LoVo (cell line): ENCODE results near the gene RBM33.
A peak's percentile ranks its signal among the peaks of the same experiment; 100 is the strongest.

Experiments
- DNase-seq: peaks from one replicate; pipeline ENCODE4 v3.0.0-alpha.2; 2016; ENCODE audit warnings: low spot score

The RBM33 gene

DNA sequence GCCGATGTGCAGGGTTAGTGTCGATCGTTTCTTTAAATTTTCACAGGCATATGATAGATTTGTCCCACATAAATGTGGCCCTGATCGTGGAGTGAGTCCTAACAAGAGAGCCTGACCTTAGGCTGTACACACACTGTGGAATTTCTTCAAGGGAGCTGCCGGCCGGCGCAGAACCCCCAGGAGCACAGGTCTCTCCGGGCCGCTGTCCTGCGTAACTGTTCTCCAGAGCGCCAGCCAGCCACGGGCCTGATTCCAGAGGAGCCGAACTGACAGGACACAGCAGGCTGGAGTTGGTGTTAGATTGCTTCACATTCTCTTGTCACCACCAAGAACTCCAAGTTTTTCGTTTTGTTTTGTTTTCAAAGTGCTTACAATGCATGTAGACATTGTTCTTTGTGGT lies 130.5 kb downstream of the RBM33 start:
- no peak for DNase-seq

DNA sequence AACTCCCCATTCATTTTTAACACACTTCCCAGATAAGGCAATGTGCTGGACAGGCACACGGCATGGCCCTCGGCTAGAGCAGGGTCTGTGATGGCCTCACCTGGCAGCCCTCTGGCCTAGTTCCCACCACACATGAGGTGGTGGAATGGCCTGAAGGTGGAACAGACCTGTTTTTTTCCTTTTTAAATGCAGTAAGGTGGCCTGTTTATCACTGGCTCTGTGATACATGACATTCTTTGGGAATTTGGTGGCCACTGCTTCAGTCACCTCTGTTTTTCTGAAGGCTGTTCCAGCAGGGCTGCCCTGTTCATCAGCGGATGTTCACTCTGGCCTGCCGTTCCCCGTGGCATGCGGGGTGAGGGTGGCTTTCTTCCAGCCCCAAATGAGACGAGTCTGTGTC lies 131.2 kb downstream of the RBM33 start:
- DNase-seq: no peak

DNA sequence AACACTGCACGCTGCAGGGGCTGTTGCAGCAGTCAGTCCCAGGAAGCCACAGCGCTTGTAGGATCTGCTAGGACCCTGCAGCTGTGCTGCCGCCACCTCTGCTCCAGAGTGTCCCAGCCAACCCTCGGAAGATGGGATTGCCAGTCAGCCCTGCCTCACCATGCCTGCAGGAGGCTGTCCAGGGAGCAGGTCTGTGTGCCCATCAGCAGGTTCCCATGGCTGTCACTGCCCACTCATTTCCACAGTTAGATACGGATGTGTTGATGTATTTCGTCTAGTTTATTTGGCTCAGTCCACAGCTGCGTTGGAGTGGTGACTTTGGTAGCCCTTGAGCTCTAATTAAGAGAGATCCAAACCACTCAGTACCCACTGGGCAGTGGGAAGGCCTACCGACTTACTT lies 132.1 kb downstream of the RBM33 start:
- no peak for DNase-seq

DNA sequence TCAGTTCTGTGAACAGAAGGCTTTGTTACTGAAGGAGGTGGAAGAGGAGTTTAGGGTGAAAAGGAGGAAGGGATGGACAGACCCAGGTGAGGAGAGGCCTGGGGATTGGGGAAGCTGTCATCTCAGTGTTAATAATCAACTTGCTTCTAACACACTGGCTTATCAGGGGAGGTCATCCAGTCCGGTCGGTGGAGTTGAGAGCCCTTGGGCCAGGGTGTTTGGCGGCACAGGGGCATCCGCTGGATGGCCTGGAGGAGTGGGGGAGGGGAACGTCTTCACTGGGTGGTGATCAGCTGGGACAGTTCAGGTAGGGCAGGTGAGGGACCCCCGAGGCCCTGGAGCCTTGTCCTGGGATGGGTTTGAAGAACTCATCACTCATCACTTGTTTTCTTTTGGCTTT lies 133.9 kb downstream of the RBM33 start:
- DNase-seq: no peak

DNA sequence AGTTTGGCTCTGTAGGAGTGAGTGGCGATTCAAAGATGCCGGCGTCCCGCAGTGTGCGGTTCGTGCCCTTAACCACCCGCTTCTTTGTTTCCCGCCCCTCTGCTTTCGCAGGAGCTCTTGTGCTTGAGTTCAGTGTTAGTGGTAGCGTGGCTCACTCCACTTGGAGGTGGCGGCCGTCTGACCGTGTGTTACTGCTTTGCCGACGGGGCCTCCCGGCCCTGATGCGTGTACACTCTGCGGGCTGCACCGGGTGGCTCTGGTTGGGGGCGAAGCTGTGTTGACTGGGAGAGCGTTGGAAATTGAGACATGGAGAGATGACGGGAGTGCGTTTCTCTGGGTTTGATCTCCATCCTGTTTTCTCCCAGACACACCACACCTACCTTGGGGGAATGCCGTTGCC lies 136.4 kb downstream of the RBM33 start:
- no peak for DNase-seq

DNA sequence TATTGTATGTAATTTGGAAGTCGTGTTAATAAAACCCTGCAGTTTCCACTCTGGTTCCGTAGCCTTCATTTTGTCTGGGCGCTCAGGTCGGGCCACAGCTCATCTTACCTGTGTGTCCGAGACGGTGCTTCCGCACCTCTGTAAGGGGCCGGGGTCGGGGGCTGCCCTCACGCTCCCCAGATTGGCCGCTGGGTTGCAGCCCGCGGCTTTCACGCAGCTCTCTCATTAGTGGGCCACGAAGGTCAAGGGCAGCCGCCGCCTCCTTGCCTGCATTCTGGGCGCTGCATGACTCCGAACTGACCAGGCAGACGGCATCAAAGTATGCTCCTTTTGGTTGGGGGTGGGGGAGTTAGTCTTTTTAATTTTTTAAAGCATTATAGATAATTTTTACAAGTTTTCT lies 137.0 kb downstream of the RBM33 start:
- no peak for DNase-seq

DNA sequence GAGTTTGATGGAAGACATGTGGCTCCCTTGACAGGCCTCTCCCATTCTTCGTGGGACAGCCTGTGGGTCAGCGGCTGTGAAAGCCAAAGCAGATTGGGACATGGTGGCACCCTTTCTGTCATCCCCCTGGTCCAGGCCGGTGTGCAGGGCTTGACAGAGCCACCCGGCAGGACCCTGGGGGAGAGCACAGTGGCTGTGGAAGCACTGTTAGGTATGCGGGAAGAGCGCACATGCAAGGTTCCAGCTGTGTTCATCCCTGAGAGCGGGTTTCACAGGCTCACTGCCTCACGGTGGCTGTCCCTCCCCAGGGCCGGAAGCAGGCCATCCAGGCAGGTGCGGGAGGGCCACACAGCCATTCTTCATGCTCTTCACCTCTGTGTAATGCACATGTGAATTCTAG lies 138.0 kb downstream of the RBM33 start:
- DNase-seq: no peak

DNA sequence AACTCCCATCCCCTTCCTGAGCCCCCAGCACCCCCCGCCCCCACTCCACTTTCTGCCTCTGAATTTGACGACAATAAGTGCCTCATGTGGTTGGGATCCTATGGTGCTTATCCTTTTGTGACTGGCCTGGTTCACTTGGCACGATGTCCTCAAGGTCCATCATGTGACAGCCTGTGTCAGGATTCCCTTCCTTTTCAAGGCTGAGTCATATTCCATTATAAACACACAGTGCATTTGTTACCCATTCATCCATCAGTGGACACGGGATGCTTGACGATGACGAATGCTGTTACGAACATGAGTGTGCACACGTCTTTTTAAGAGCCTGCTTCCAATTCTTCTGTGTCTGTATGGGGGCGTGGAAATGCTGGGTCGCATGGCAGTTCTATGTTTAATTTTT lies 141.1 kb downstream of the RBM33 start:
- DNase-seq: no peak

DNA sequence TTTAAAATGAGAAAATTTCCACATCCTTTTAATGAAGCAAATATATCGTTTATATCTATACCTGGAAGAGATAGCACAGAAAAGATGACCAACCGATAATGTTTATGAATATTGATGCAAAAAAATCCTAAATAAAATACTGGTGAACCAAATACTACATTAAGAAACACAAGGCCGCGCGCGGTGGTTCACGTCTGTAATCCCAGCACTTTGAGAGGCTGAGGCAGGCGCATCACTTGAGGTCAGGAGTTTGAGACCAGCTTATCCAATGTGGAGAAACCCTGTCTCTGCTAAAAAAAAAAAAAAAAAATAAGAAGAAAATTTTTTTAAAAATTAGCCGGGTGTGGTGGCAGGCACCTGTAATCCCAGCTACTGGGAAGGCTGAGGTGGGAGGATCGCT lies 142.0 kb downstream of the RBM33 start:
- no peak for DNase-seq

DNA sequence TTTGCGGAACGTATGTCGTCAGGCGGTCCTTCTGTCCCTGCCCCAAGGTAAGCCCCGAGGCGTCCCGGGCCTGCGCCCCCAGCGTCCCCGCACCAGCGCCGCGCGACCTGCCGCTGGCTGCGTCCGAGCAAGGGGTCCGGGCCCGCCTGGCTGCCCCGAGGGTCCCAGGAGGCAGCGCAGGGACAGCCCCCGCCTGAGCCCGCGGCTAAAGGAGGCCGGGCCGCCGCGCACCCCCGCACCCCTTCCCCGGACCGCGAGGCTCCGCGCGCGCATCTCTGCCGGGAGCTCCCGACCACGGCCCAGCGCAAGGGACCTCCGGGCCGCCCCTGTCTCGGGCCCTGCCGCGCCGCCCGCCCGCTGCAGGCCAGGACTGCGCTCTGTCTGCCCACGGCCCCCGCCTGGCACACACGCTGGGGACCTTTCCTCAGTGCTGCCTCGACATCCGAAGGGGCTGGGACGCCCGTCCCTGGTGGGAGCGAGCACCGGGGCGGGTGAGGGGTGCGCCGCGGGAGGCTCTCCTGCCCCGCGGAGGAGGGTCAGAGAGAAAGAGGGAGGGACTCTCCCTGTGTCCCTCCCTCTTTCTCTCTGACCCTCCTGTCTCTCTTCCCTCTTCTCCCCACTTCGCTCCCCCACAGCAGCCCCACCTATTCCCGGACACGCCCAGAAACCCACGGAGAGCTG lies 142.8 kb downstream of the RBM33 start:
- DNase-seq: no peak

DNA sequence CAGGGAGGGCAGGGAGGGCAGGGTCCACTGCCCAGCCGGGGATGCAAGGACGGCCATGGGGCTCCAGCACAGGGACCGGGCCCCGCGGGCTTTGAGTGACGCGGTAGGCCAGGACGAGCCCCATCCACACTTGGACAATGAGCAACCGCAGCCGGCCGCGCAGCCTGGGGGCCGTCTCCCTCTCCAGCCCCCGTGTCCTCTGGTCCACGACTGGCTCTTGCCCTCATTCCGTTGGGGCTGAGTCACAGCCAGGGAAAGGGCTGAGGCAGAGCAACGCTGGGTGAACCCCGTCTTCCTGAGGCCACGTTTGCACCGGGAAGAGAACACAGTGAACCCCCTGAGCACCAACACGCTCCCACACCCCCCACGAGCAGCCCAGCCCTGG lies 144.1 kb downstream of the RBM33 start:
- no peak for DNase-seq

DNA sequence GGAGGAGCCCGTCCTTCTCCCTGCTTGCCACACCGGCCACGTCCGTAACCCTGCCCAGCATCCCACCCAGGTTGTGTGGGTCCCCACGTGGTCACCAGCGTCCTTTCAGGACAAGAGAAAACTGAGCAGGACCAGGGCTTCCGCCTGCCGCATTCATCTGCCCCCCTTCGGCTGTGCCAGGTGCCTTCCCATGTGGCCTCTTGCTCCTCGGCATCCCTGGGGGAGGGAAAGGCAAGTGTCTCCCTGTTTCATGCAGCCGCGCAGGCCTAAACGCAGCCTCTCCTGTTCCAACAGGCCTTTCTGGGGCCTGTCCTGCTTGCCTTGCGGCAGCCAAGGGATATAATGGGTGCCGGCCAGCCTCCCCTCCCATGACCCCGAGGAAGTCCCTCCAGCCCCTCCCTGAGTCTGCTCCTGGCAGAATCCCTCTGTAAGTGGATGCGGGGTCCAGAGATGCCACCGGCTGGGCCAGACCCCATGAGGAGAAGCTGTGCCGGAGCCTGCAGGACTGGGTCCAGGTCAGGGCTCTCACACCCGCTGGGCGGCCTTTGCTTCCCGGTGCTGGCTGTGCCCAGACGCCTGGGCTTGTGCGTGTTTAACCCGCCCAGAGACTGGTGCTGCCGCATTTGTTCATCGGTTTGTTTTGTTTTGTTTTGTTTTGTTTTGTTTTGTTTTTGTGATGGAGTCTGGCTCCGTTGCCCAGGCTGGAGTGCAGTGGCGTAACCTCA lies 144.7 kb downstream of the RBM33 start:
- no peak for DNase-seq

DNA sequence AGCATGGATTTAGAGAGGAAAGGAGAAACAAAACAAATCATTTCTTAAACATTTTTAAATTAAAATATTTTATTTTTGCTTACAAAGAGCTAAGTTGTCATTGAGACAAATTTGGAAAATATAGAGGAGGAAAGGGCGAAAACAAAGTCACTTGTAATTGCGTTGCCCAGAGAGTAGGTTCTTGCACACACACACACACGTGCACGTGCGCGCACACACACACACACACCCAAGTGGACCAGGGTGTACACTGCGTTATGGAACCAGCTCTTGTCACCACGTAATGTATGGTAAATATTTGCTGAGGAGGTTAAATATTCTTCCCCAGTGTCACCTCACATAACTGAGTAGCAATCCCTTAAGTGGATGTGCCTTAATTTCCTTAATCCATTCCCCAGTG lies 146.2 kb downstream of the RBM33 start:
- no peak for DNase-seq

DNA sequence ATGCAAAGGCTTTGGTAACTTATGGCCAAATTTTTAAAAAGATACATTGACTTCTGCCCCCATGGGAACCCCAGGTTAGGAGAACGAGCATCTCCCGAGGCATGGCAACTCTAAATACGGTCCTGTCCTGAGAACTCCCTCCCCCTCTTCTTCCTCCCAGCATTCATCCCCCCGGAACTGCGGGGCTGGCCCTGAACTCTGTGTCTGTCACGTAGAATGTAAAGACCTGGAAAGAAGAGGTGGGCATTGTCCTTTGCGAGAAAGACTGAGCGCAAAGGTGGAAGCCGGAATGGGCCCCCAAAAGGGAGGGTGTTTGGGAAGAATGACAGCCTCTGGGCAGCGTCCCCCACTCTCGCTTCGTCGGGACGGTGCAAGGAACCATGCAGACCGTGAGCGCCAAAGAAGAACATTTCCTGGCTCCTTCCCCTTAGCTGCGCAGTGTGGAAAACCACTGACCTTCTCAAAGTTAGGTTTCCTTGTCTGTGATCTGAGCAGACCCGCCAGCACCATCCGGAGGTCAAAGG lies 146.8 kb downstream of the RBM33 start:
- DNase-seq: no peak

DNA sequence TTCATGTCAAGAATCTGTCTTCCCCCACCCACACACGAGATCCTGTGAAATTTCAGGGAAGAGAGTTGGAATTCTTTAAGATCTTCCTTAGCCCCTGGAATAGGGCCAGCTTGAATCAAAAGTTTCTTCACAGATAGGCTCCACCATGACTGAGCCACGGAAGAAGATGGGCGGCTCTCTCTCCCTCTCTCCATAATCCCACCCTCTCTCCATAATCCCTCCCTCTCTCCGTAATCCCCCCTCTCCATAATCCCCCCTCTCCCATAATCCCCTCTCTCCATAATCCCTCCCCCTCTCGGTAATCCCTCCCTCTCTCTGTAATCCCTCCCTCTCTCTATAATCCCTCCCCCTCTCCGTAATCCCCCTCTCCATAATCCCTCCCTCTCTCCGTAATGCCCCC lies 147.4 kb downstream of the RBM33 start:
- DNase-seq: no peak

DNA sequence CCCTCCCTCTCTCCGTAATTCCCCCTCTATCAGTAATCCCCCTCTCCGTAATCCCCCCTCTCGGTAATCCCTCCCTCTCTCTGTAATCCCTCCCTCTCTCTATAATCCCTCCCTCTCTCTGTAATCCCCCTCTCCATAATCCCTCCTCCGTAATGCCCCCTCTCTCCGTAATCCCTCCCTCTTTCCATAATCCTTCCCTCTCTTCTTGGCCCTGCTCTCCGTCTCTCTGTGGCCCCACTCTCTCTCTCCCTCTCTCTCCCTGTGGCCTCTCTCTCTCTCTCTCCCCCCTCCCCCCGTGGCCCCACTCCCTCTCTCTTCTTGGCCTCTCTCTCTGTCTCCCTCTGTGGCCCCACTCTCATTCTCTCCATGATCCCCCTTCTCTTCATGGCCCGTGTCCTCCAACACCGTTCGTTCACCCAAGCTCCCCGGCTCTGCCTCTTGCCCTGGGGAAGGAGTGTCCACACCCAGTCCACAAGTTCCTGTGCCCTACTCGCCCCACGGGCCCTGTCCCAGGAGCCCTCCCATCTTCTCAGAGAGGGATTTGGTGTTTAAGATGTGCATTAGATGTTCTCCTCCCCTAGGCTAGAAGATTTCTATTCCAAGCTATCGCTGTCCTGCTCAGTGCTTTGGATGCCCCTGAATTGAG lies 148.0 kb downstream of the RBM33 start:
- DNase-seq: no peak

DNA sequence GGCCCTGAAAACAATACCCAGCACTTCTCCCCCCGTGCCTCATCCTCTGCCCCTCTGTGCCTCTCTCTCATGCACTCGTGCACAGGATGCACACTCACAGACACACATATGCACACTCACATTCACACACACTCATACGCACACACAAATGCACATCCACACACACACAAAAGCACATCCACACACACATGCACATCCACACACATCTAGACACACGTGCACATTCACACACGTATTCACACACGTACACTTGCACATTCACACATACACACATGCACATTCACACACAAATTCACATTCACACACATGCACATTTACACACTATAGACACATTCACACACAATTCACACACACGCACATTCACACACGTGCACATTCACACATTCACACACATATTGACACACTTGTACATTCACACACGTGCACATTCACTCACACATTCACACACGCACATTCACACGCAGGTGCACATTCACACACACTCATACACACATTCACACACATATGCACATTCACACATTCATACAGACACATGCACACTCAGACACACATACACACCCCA lies 148.6 kb downstream of the RBM33 start:
- DNase-seq: no peak

DNA sequence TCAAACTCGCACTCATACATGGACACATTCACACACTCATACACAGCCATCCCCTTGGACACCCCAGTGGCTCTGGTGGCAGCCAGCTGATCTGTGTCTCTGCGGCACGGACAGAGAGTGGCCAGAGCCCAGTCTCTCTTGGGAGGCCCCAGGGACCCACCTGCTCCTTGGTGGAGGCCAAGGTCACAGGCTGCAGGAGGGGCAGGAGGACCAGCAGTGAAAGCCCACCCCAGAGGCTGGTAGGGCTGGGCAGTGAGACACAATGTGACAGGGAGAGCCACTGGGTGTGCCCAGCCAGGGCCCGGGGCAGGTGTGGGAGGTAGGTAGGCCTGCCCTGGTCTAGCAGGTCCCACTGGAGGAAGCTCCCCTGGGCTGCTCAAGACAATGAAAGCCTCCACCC lies 149.3 kb downstream of the RBM33 start:
- no peak for DNase-seq

DNA sequence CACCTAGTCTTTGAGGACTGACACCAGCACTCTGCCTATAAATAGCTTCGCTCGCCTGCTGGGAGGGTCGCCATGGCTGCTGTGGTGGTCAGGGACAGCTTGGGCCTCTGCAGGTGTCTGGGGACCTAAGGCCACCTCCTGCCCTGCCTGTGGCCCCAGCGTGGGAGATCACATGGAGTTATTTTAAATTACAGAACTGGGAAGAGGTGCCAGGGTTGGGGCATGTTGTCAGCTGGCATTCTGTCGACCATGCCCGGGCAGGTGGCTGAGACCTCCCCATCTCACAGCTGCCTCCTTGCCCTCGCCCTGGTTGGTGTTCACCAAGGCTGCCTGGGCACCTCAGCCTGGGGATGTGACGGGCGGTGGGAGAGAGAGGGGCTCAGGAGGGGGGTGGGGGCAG lies 149.7 kb downstream of the RBM33 start:
- no peak for DNase-seq

DNA sequence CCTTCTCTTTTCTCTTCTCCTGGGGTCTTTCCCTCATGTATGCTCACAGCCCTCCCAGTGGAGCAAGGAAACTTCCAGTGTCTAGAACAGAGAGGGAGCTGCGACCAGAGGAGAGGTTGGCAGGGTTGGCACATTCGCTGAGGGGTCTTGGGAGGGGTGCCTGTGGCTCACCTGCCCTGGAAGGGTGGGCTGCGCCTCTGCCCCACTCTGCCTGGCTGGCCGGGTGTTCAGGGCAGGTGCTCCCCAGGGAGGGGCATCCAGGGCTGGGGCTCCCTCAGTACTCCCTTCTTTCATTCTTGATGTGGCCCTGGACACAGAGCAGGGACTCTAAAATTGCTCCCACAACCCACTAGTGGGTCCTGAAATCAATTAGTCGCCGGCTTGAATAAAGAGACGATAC lies 150.9 kb downstream of the RBM33 start:
- no peak for DNase-seq

DNA sequence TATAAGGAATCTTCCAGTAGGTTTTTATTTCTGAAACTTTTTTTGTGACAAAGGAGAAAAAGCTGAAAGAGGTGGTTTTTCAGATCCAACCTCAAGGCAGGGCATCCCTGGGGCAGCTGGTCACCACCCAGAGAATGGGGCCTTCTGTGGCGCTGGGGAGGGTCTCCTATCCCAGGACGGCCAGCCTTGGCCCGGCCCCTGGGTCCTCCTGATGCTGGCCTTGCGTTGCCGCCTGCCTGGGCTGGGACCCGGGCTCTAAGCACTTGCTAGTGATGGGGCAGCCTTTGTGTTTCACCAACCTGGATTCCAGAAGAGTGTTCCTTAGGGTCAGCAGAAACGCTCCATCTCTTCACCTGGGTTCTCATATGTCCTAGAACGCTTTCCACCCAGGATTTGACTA lies 151.5 kb downstream of the RBM33 start:
- DNase-seq: no peak

DNA sequence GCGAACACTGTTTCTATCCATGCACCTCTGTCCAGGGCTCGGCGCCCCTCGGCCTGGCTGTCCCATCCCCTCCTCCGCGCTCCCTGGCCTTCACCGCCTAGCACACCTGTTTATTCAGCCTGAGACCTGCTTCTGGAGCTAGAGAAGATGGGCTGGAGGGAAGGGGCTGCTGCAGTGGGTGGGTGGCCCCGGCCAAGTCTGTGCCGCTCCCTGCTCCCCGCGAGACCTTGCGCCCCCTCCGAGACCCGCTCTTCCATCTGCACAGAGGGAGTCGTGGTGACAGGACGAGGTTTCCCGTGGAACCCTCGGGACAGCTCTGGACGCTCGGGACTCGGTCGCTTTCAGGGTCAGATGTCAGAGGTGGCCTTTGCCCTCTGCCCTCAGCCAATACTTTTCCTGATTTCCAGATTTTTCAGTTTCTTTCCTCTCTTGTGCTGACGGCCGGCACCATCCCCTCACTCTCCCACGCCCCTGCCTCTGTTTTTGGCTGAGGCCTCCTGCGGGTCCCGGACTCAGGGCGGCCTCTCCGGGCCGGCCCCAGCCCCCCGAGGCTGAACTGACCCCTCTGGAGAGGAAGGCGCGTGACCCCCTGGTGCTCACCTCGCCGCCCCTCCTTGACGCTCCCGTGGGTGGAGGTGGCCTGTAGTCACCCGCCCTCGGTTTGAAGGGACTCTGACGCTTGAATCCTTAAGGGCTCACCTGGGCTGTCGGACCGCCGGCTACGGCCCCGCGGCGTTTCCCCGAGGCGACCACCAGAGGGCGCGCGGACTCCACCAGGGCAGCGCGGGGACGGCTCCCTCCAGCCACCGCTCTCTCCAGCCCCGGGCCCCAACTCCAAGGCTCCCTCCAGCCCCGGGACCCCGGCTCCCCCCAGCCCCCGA lies 152.2 kb downstream of the RBM33 start:
- DNase-seq: peak; percentile 76
